IMR-90 (cell line): ENCODE measurements around the gene LRRTM4. TPM values are rescaled to one million over a fixed set of nuclear protein-coding genes. Genes with fewer than 3 reads are reported as not detected.

Experiments
- ATAC-seq: fragments of 200-7000 bp; cut with Tn5 transposase; 2 replicates; pipeline ENCODE4 v1.9.1; 2020; ENCODE audit warnings: low read depth, mild to moderate bottlenecking, moderate library complexity
- BruUV-seq: library from RNA; stranded (reverse); fragments of 400-500 nt; replicated peaks from 2 replicates; lab custom pipeline; 2021; lab: Mats Ljungman, UMichigan
- CTCF ChIA-PET: fragments of 300-600 bp; formaldehyde crosslinking; extraction: SDS; loops from one replicate; lab custom pipeline; 2021; ENCODE audit warnings: antibody characterized with exemption; lab: Yijun Ruan, JAX
- POLR2A ChIA-PET: fragments of 300-600 bp; sonication (Branson Sonifier 250); formaldehyde crosslinking; loops from one replicate; lab custom pipeline; 2022; ENCODE audit warnings: antibody characterized with exemption; ENCODE audit not compliant: unreplicated experiment; lab: Charles Lee
- DNase-seq: peaks from one replicate; pipeline ENCODE4 v3.0.0; 2013
- H2AFZ ChIP-seq: replicated peaks from 2 replicates; pipeline ENCODE3; 2013; ENCODE audit warnings: low read length, mild to moderate bottlenecking; ENCODE audit not compliant: poor library complexity
- H2AK5ac ChIP-seq: 2 replicates; pipeline ENCODE4 v1.6.1; 2013; ENCODE audit warnings: low read depth, low read length, inconsistent platforms
- H2AK9ac ChIP-seq: replicated peaks from 2 replicates; pipeline ENCODE3; 2013; ENCODE audit warnings: mild to moderate bottlenecking, low read depth, low read length, moderate library complexity; ENCODE audit not compliant: poor library complexity
- H2BK120ac ChIP-seq: 2 replicates; pipeline ENCODE4 v1.6.1; 2013; ENCODE audit warnings: low read depth, low read length, inconsistent platforms
- H2BK15ac ChIP-seq: 3 replicates; pipeline ENCODE4 v1.6.1; 2013; ENCODE audit warnings: low read depth, low read length, inconsistent platforms
- H2BK20ac ChIP-seq: 2 replicates; pipeline ENCODE4 v1.6.1; 2013; ENCODE audit warnings: low read depth, mild to moderate bottlenecking, inconsistent platforms, low read length, moderate library complexity
- H2BK5ac ChIP-seq: 2 replicates; pipeline ENCODE4 v1.6.1; 2013; ENCODE audit warnings: mild to moderate bottlenecking, low read depth, low read length, inconsistent platforms; ENCODE audit not compliant: poor library complexity, severe bottlenecking
- H3K14ac ChIP-seq: replicated peaks from 2 replicates; pipeline ENCODE4 v1.6.1; 2013; ENCODE audit warnings: low read depth, low read length, inconsistent platforms
- H3K18ac ChIP-seq: 2 replicates; pipeline ENCODE4 v1.6.1; 2013; ENCODE audit warnings: low read depth, low read length, control low read depth
- H3K23ac ChIP-seq: 2 replicates; pipeline ENCODE4 v1.6.1; 2013; ENCODE audit warnings: low read depth, low read length, inconsistent platforms
- H3K27ac ChIP-seq: 2 replicates; pipeline ENCODE4 v1.5.1; 2013; ENCODE audit warnings: mild to moderate bottlenecking, control low read depth, low read length; ENCODE audit not compliant: insufficient read depth
- H3K27me3 ChIP-seq: 2 replicates; pipeline ENCODE4 v1.6.1; 2013; ENCODE audit warnings: low read length; ENCODE audit not compliant: control insufficient read depth, insufficient read depth
- H3K36me3 ChIP-seq: 2 replicates; pipeline ENCODE4 v1.6.1; 2013; ENCODE audit warnings: low read length, mixed read lengths; ENCODE audit not compliant: control insufficient read depth, insufficient read depth
- H3K4ac ChIP-seq: 2 replicates; pipeline ENCODE4 v1.6.1; 2013; ENCODE audit warnings: low read depth, low read length, inconsistent platforms
- H3K4me1 ChIP-seq: 2 replicates; pipeline ENCODE4 v1.6.1; 2013; ENCODE audit warnings: low read length, mixed read lengths; ENCODE audit not compliant: control insufficient read depth, insufficient read depth
- H3K4me2 ChIP-seq: 2 replicates; pipeline ENCODE4 v1.6.1; 2013; ENCODE audit warnings: low read depth, mild to moderate bottlenecking, control low read depth, low read length, moderate library complexity
- H3K4me3 ChIP-seq: 2 replicates; pipeline ENCODE4 v1.5.1; 2013; ENCODE audit warnings: low read depth, mild to moderate bottlenecking, control low read depth, low read length, moderate library complexity; ENCODE audit not compliant: insufficient read depth
- H3K56ac ChIP-seq: 2 replicates; pipeline ENCODE4 v1.6.1; 2013; ENCODE audit warnings: low read length, inconsistent platforms; ENCODE audit not compliant: insufficient read depth; ENCODE audit errors: extremely low read depth
- H3K79me1 ChIP-seq, 2 experiments: 2 replicates each; pipeline ENCODE4 v1.6.1; 2013; ENCODE audit warnings: low read length in 2 of 2, inconsistent platforms in 1 of 2, low read depth in 1 of 2
- H3K9ac ChIP-seq: 2 replicates; pipeline ENCODE4 v1.6.1; 2013; ENCODE audit warnings: low read depth, low read length, control low read depth
- H3K9me1 ChIP-seq: 2 replicates; pipeline ENCODE4 v1.6.1; 2013; ENCODE audit warnings: low read length, inconsistent platforms; ENCODE audit not compliant: insufficient read depth
- H3K9me3 ChIP-seq: 2 replicates; pipeline ENCODE4 v1.6.1; 2013; ENCODE audit warnings: low read length; ENCODE audit not compliant: control insufficient read depth, insufficient read depth
- H4K20me1 ChIP-seq: 2 replicates; pipeline ENCODE4 v1.6.1; 2013; ENCODE audit warnings: low read length, inconsistent platforms; ENCODE audit not compliant: insufficient read depth
- H4K5ac ChIP-seq: 2 replicates; pipeline ENCODE4 v1.6.1; 2013; ENCODE audit warnings: mild to moderate bottlenecking, low read depth, low read length, control low read depth
- H4K8ac ChIP-seq, 2 experiments: 2 replicates each; pipeline ENCODE4 v1.6.1; 2013; ENCODE audit warnings: low read depth in 2 of 2, low read length in 2 of 2, control low read depth in 1 of 2, inconsistent platforms in 1 of 2
- H4K91ac ChIP-seq: 2 replicates; pipeline ENCODE4 v1.6.1; 2013; ENCODE audit warnings: low read depth, low read length, inconsistent platforms; ENCODE audit not compliant: insufficient read depth
- BHLHE40 ChIP-seq: fragments of 150-350 bp; IDR thresholded peaks from 2 replicates; pipeline ENCODE4 v1.6.1; 2016; ENCODE audit warnings: mild to moderate bottlenecking, low read depth, low read length
- CEBPB ChIP-seq: IDR thresholded peaks from 2 replicates; pipeline ENCODE4 v1.6.1; 2012; ENCODE audit warnings: low read depth, low read length, improper control_type of control experiment
- CHD1 ChIP-seq: IDR thresholded peaks from 2 replicates; pipeline ENCODE4 v1.6.1; 2012; ENCODE audit warnings: low read depth, low read length, improper control_type of control experiment
- MAZ ChIP-seq: IDR thresholded peaks from 2 replicates; pipeline ENCODE4 v1.6.1; 2012; ENCODE audit warnings: low read depth, mild to moderate bottlenecking, low read length, improper control_type of control experiment, moderate library complexity, borderline replicate concordance
- RAD21 ChIP-seq: IDR thresholded peaks from 2 replicates; pipeline ENCODE4 v1.6.1; 2012; ENCODE audit warnings: low read length, improper control_type of control experiment
- RCOR1 ChIP-seq: IDR thresholded peaks from 2 replicates; pipeline ENCODE4 v1.6.1; 2012; ENCODE audit warnings: mild to moderate bottlenecking, low read length, improper control_type of control experiment; ENCODE audit not compliant: insufficient replicate concordance
- RFX5 ChIP-seq: IDR thresholded peaks from 2 replicates; pipeline ENCODE4 v1.8.0; 2012; ENCODE audit warnings: low read depth, mild to moderate bottlenecking, low read length, moderate library complexity
- SMC3 ChIP-seq: fragments of 150-350 bp; IDR thresholded peaks from 2 replicates; pipeline ENCODE4 v1.6.1; 2016; ENCODE audit warnings: low read depth, mild to moderate bottlenecking, antibody characterized with exemption, low read length, moderate library complexity
- WGBS, 2 experiments: methylation state at CpG; one replicate each; pipeline versions ENCODE4 v1.1.5 to v1.1.7; 2013; ENCODE audit warnings: missing lambda C conversion rate in 2 of 2; ENCODE audit not compliant: insufficient read length in 1 of 2; ENCODE audit errors: extremely low coverage in 2 of 2; 5-methylcytosine and 5-hydroxymethylcytosine counted together
- dilution Hi-C: fragments of 300-500 bp; cut with HindIII; formaldehyde crosslinking; loops from one replicate; pipeline ENCODE4 v1.14.3; 2018; ENCODE audit warnings: low sequenced_read_pairs; ENCODE audit not compliant: unreplicated experiment
- in situ Hi-C: fragments of 300-500 bp; cut with MboI; formaldehyde crosslinking; loops from 3 replicates; pipeline ENCODE4 v1.14.3; 2019; ENCODE audit warnings: low sequenced_read_pairs, inconsistent platforms, mixed read lengths
- intact Hi-C: fragments of 100-400 bp; cut with micrococcal nuclease; formaldehyde crosslinking; loops from 2 replicates; pipeline ENCODE4 v1.10.0; 2022
- polyA plus RNA-seq, 3 experiments: library from polyadenylated mRNA; depleted of rRNA; stranded (reverse); fragments of >200 nt; gene quantifications; 2 replicates each; pipeline ENCODE4 v1.2.3, GENCODE V29; 2012; ENCODE audit warnings: low replicate concordance in 1 of 3
- total RNA-seq: library from RNA; depleted of rRNA; stranded (reverse); fragments of >200 nt; gene quantifications from 2 replicates; pipeline ENCODE4 v1.2.3, GENCODE V29; 2012
- TF ChIP-seq, protein P1 (sequence below): fragments of 150-350 bp; IDR thresholded peaks from 2 replicates; pipeline ENCODE4 v1.6.1; 2016; ENCODE audit warnings: low read depth, mild to moderate bottlenecking, low read length, moderate library complexity, borderline replicate concordance

Gene LRRTM4
- total and polyA plus RNA-seq, 2 of the 4 experiments (the other 2 are of a cell fraction), result not detected

DNA sequence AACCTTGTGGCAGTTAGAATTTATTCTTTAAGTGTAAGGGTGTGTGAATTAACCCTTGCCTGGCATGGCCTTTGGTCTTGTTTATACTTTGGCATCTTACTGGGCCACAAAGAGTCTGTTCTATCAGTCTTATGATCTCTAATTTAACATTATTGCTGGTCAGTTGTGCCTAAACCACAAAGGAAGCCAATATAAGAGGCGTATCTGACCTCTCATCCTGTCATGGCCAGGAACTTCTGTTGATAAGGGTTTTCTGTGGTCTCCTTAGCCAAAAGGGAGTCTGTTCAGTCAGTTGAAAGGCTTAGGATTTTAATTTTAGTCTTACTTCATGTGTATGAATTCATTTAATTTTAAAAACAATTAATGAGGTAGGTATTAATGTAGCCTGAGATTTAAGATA, 127.2 kb downstream of the LRRTM4 start:
- Histone ChIP-seq H4K8ac (no peak overlapping the region), H3K36me3 (no peaks in the 10 kb centered on the region), H3K9me3 (no peaks in the 10 kb centered on the region), H3K56ac (no peak overlapping the region), H2BK5ac (no peak overlapping the region), H3K79me1 (no peaks in the 10 kb centered on the region), H2AK9ac (no peak overlapping the region), H2AK5ac (no peak overlapping the region), H4K91ac (no peak overlapping the region), H2BK120ac (no peak overlapping the region), H3K4ac (no peak overlapping the region), H3K9me1 (no peaks in the 10 kb centered on the region), H3K9ac (no peak overlapping the region), H3K18ac (no peak overlapping the region), H3K27ac (no peak overlapping the region), H3K4me3 (no peak overlapping the region), H3K14ac (no peak overlapping the region), H3K23ac (no peak overlapping the region), H3K4me1 (no peaks in the 10 kb centered on the region), H4K5ac (no peak overlapping the region), H2AFZ (no peak overlapping the region), H3K4me2 (no peak overlapping the region), H3K27me3 (no peaks in the 10 kb centered on the region), H2BK15ac (no peak overlapping the region), H2BK20ac (no peak overlapping the region), H4K20me1 (no peaks in the 10 kb centered on the region)
- CTCF ChIA-PET, result no interaction called here
- no TSS peak for BruUV-seq
- POLR2A ChIA-PET, result no interaction called here
- no CpG with 5 or more reads among the region's 1 CpG for WGBS, 2 experiments
- no peak for DNase-seq
- intact Hi-C loops (no loop called here), dilution Hi-C loops (no loop called here), in situ Hi-C loops (no loop called here)
- no peak for TF ChIP-seq CEBPB
- TF ChIP-seq BHLHE40, result no peak
- TF ChIP-seq MAZ, result no peak
- no peak for TF ChIP-seq CHD1
- TF ChIP-seq, protein P1, sequence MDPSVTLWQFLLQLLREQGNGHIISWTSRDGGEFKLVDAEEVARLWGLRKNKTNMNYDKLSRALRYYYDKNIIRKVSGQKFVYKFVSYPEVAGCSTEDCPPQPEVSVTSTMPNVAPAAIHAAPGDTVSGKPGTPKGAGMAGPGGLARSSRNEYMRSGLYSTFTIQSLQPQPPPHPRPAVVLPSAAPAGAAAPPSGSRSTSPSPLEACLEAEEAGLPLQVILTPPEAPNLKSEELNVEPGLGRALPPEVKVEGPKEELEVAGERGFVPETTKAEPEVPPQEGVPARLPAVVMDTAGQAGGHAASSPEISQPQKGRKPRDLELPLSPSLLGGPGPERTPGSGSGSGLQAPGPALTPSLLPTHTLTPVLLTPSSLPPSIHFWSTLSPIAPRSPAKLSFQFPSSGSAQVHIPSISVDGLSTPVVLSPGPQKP, result no peak
- no peak for TF ChIP-seq RCOR1
- no peak for TF ChIP-seq RFX5
- no peak for TF ChIP-seq RAD21
- TF ChIP-seq SMC3, result no peak
- no peak for ATAC-seq
